Mesenchymal stem cell (in vitro differentiated cells and primary cell): ENCODE results near the gene GTF2IRD1.

Experiments used
- DNase-seq: peaks from one replicate; pipeline ENCODE4 v3.0.0-alpha.2; 2013
- H2AFZ ChIP-seq: one replicate; pipeline ENCODE4 v1.6.1; 2013; ENCODE audit warnings: low read depth, mild to moderate bottlenecking, control low read depth, inconsistent platforms, low read length, moderate library complexity
- H2AK5ac ChIP-seq: 2 replicates; pipeline ENCODE4 v1.6.1; 2013; ENCODE audit warnings: low read length, moderate library complexity, mild to moderate bottlenecking, inconsistent platforms; ENCODE audit not compliant: severe bottlenecking
- H2BK120ac ChIP-seq: one replicate; pipeline ENCODE4 v1.6.1; 2013; ENCODE audit warnings: low read depth, mild to moderate bottlenecking, inconsistent platforms, low read length, moderate library complexity
- H2BK12ac ChIP-seq, 2 experiments: one replicate each; pipeline ENCODE4 v1.6.1; 2013; ENCODE audit warnings: inconsistent platforms in 2 of 2, low read length in 2 of 2, mild to moderate bottlenecking in 2 of 2, moderate library complexity in 2 of 2, control low read depth in 1 of 2
- H2BK15ac ChIP-seq: one replicate; pipeline ENCODE4 v1.6.1; 2013; ENCODE audit warnings: mild to moderate bottlenecking, low read depth, inconsistent platforms; ENCODE audit not compliant: poor library complexity, severe bottlenecking
- H2BK5ac ChIP-seq: 2 replicates; pipeline ENCODE4 v1.6.1; 2013; ENCODE audit warnings: low read depth, mild to moderate bottlenecking, low read length, control low read depth, inconsistent platforms; ENCODE audit not compliant: poor library complexity, severe bottlenecking
- H3K14ac ChIP-seq, 2 experiments: one replicate each; pipeline ENCODE4 v1.6.1; 2013; ENCODE audit warnings: inconsistent platforms in 2 of 2, low read length in 2 of 2, control low read depth in 1 of 2, mild to moderate bottlenecking in 1 of 2, moderate library complexity in 1 of 2
- H3K18ac ChIP-seq, 2 experiments: one replicate each; pipeline ENCODE4 v1.6.1; 2013; ENCODE audit warnings: inconsistent platforms in 2 of 2, low read length in 2 of 2, control low read depth in 1 of 2, low read depth in 1 of 2, mild to moderate bottlenecking in 1 of 2
- H3K23ac ChIP-seq, 2 experiments: one replicate each; pipeline ENCODE4 v1.6.1; 2013; ENCODE audit warnings: inconsistent platforms in 2 of 2, low read length in 2 of 2, mild to moderate bottlenecking in 2 of 2, moderate library complexity in 2 of 2, control low read depth in 1 of 2
- H3K27ac ChIP-seq: 2 replicates; pipeline ENCODE4 v1.5.1; 2013; ENCODE audit warnings: mild to moderate bottlenecking, moderate library complexity, low read length, control low read depth, inconsistent platforms; ENCODE audit not compliant: poor library complexity, severe bottlenecking
- H3K27me3 ChIP-seq, 2 experiments: 2 replicates each; pipeline versions ENCODE4 v1.6.1 to v1.7.0; 2013; ENCODE audit warnings: low read length in 2 of 2, mild to moderate bottlenecking in 2 of 2, moderate library complexity in 2 of 2, control low read depth in 1 of 2, inconsistent platforms in 1 of 2; ENCODE audit not compliant: control insufficient read depth in 1 of 2, insufficient read depth in 1 of 2
- H3K36me3 ChIP-seq, 2 experiments: 2 replicates each; pipeline versions ENCODE4 v1.6.1 to v1.7.0; 2013; ENCODE audit warnings: low read length in 2 of 2, control low read depth in 1 of 2, inconsistent platforms in 1 of 2, low read depth in 1 of 2, mild to moderate bottlenecking in 1 of 2; ENCODE audit not compliant: insufficient read depth in 2 of 2, control insufficient read depth in 1 of 2
- H3K4ac ChIP-seq, 2 experiments: one replicate each; pipeline ENCODE4 v1.6.1; 2013; ENCODE audit warnings: inconsistent platforms in 2 of 2, low read length in 2 of 2, mild to moderate bottlenecking in 2 of 2, moderate library complexity in 2 of 2, control low read depth in 1 of 2, low read depth in 1 of 2
- H3K4me1 ChIP-seq: 2 replicates; pipeline ENCODE4 v1.6.1; 2013; ENCODE audit warnings: low read depth, low read length, control low read depth; ENCODE audit not compliant: control insufficient read depth, insufficient read depth
- H3K4me2 ChIP-seq: 2 replicates; pipeline ENCODE4 v1.6.1; 2013; ENCODE audit warnings: low read length, mild to moderate bottlenecking, inconsistent platforms; ENCODE audit not compliant: poor library complexity, severe bottlenecking
- H3K4me3 ChIP-seq, 2 experiments: 2 replicates each; pipeline versions ENCODE4 v1.5.1 to v1.7.0; 2013; ENCODE audit warnings: low read length in 2 of 2, mild to moderate bottlenecking in 2 of 2, control low read depth in 1 of 2, low read depth in 1 of 2; ENCODE audit not compliant: insufficient read depth in 1 of 2
- H3K79me1 ChIP-seq: replicated peaks from 2 replicates; pipeline ENCODE4 v1.6.1; 2013; ENCODE audit warnings: mild to moderate bottlenecking, control low read depth, low read length, inconsistent platforms; ENCODE audit not compliant: poor library complexity, severe bottlenecking
- H3K9ac ChIP-seq: 2 replicates; pipeline ENCODE4 v1.7.0; 2013; ENCODE audit warnings: mild to moderate bottlenecking, low read length, moderate library complexity
- H3K9me3 ChIP-seq: 2 replicates; pipeline ENCODE4 v1.7.0; 2013; ENCODE audit warnings: mild to moderate bottlenecking, low read length; ENCODE audit not compliant: control insufficient read depth
- H4K8ac ChIP-seq: one replicate; pipeline ENCODE4 v1.6.1; 2013; ENCODE audit warnings: inconsistent platforms, mild to moderate bottlenecking, low read length, moderate library complexity
- H4K91ac ChIP-seq: one replicate; pipeline ENCODE4 v1.6.1; 2013; ENCODE audit warnings: mild to moderate bottlenecking, low read length, inconsistent platforms
- WGBS: methylation state at CpG from one replicate; pipeline ENCODE4 v1.1.7; 2013; ENCODE audit warnings: mixed read lengths; 5-methylcytosine and 5-hydroxymethylcytosine counted together

GTF2IRD1 gene

DNA sequence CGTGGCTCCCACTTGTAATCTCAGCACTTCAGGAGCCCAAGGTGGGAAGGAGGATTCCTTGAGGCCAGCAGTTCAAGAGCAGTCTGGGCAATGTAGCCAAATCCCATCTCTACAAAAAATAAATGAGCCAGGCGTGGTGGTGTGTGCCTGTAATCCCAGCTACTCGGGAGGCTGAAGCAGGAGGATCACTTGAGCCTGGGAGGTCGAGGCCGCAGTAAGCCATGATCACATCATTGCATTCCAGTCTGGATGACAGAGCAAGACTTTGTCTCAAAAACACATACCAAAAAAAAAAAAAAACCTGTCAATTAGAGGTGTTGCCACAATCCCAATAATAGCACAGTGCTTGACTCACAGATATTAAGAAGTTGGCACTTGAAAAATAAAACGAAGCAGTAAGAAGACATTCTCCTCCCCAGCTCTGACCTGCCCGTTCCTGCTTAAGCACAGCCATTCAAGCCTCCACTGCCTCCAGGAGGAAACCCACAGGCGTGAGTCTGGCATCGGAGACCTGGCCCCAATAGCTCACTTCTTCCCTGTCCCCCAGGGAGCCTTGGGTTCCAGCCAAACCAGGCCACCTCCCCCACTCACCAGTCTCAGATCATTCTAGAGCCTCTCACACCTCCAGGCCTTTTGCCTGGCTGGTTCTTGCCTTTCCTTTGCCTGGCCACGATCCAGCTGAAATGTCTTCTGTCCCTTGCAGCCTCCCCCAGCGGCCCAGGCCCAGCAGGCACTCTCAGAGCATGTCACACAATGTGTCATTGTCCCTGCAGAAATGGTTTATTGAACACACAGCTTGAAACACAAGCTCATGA lies 158.5 kb downstream of the GTF2IRD1 start:
- no peak overlapping the region for H3K4me3 ChIP-seq
- H2BK120ac ChIP-seq: peak overlapping the region; percentile 19
- no peak overlapping the region for H3K4me2 ChIP-seq
- H3K36me3 ChIP-seq: no peaks in the 10 kb centered on the region
- no peak for DNase-seq
- 81% methylated on average over 11 of the region's 11 CpGs for WGBS
- no peak overlapping the region for H2BK15ac ChIP-seq
- H3K79me1 ChIP-seq: no peaks in the 10 kb centered on the region
- no peak overlapping the region for H3K9ac ChIP-seq
- peak overlapping the region in 1 of 2 experiments; percentile 66 for H2BK12ac ChIP-seq
- H2AFZ ChIP-seq: no peak overlapping the region
- no peak overlapping the region for H2BK5ac ChIP-seq
- peak overlapping the region; percentile 75 for H4K8ac ChIP-seq
- peak overlapping the region in 1 of 2 experiments; percentile 75 for H3K4ac ChIP-seq
- H3K27me3 ChIP-seq: no peaks in the 10 kb centered on the region
- peak overlapping the region in 1 of 2 experiments; percentile 71 for H3K14ac ChIP-seq
- peak overlapping the region; percentile 62 for H3K27ac ChIP-seq
- H4K91ac ChIP-seq: peak overlapping the region; percentile 61
- no peaks in the 10 kb centered on the region for H3K9me3 ChIP-seq
- H3K4me1 ChIP-seq: peaks cover 17% of the 10 kb centered on the region
- H2AK5ac ChIP-seq: peak overlapping the region; percentile 86
- H3K23ac ChIP-seq: no peak overlapping the region
- H3K18ac ChIP-seq: peak overlapping the region in 1 of 2 experiments; percentile 13

GRCh38 chr7:74615933-74616780 lies 162.5 kb downstream of the GTF2IRD1 start:
- WGBS: 98% methylated on average over 11 of the region's 13 CpGs
- Histone ChIP-seq H2BK15ac (no peak overlapping the region), H3K27ac (no peak overlapping the region), H3K4ac (no peak overlapping the region), H4K8ac (no peak overlapping the region), H3K4me3 (no peak overlapping the region), H2BK12ac (no peak overlapping the region), H3K27me3 (no peaks in the 10 kb centered on the region), H3K79me1 (no peaks in the 10 kb centered on the region), H3K9ac (no peak overlapping the region), H3K4me2 (no peak overlapping the region), H3K23ac (no peak overlapping the region), H2AK5ac (no peak overlapping the region), H2BK5ac (no peak overlapping the region), H3K4me1 (peaks cover 23% of the 10 kb centered on the region), H4K91ac (no peak overlapping the region), H3K14ac (no peak overlapping the region), H3K18ac (no peak overlapping the region), H3K36me3 (no peaks in the 10 kb centered on the region), H2AFZ (no peak overlapping the region), H2BK120ac (no peak overlapping the region), H3K9me3 (no peaks in the 10 kb centered on the region)
- DNase-seq: no peak

DNA sequence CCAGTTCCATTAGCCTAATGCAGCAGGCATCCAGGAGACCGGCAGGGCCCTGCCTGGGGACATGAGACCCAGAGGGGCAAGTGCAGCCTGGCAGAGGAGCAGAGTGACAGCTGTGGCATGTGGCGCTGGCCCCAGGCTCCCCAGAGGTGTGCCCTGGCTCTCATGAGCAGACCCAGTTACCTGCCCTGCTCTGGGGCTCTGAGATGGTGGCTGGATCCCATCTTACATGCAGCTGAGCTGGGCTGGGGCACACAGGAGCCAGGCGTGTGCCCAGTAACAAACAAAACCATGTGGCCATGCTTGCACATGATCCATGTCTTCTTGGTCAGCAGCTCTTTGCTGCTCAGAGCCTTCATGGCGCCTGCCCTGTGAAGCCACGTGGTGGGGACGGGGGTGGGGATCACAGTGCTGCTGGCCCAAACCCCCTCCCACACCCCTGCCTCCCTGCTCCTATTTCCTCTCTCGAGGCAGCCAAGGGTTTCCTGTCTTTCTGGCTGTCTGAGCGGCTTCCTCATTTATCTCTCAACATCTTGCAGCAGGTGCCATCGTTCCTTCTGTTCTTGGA lies 163.6 kb downstream of the GTF2IRD1 start:
- H2BK12ac ChIP-seq: peak overlapping the region; percentile 28 to 61
- H3K4me3 ChIP-seq: no peak overlapping the region
- no peak overlapping the region for H3K9ac ChIP-seq
- no peaks in the 10 kb centered on the region for H3K79me1 ChIP-seq
- H2AK5ac ChIP-seq: peak overlapping the region; percentile 35
- no peak overlapping the region for H3K4me2 ChIP-seq
- no peak overlapping the region for H3K4ac ChIP-seq
- DNase-seq: no peak
- no peaks in the 10 kb centered on the region for H3K9me3 ChIP-seq
- no peak overlapping the region for H4K91ac ChIP-seq
- no peak overlapping the region for H2BK5ac ChIP-seq
- H2BK120ac ChIP-seq: no peak overlapping the region
- peak overlapping the region; percentile 47 for H2AFZ ChIP-seq
- H3K27me3 ChIP-seq: no peaks in the 10 kb centered on the region
- 67% methylated on average over 7 of the region's 9 CpGs for WGBS
- peaks cover 19% of the 10 kb centered on the region for H3K4me1 ChIP-seq
- peak overlapping the region in 1 of 2 experiments; percentile 46 for H3K14ac ChIP-seq
- no peak overlapping the region for H2BK15ac ChIP-seq
- H3K27ac ChIP-seq: no peak overlapping the region
- no peak overlapping the region for H3K23ac ChIP-seq
- H4K8ac ChIP-seq: peak overlapping the region; percentile 5
- no peaks in the 10 kb centered on the region for H3K36me3 ChIP-seq
- H3K18ac ChIP-seq: peak overlapping the region in 1 of 2 experiments; percentile 59
